ENCODE measurements around the gene LYPLAL1. TPM values are rescaled to one million over a fixed set of nuclear protein-coding genes. Genes with fewer than 3 reads are reported as not detected.

The LYPLAL1 gene
- polyA plus RNA-seq, 1 experiment: 30.1 TPM

DNA sequence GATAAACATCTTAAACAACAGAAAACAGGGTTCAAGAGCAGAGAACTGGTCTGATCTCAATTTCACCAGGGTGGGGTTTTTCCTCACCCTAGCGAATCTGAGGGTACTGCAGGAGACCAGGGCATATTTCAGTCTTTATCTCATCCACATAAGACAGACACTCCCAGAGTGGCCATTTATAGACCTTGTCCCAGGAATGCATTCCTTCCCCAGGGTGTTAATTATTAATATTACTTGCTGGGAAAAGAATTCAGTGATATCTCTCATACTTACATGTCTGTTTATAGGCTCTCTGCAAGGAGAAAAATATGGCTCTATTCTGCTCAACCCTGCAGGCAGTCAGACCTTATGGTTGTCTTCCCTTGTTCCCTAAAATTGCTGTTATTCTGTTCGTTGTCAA is 84.1 kb downstream of the LYPLAL1 start:
- Histone ChIP-seq H3K27me3 (ENCODE audit: control insufficient read depth, insufficient read depth, low read length) (no peaks in the 10 kb centered on the region), H3K9me3 (ENCODE audit: control insufficient read depth, insufficient read depth, low read length) (no peaks in the 10 kb centered on the region), H3K27ac (ENCODE audit: low read depth, low read length) (no peak overlapping the region), H3K4me3 (ENCODE audit: low read depth, low read length) (no peak overlapping the region)
- DNase-seq (ENCODE audit: low read depth, low spot score): no peak
- CTCF ChIA-PET: no interaction called here
- TF ChIP-seq, protein P1, sequence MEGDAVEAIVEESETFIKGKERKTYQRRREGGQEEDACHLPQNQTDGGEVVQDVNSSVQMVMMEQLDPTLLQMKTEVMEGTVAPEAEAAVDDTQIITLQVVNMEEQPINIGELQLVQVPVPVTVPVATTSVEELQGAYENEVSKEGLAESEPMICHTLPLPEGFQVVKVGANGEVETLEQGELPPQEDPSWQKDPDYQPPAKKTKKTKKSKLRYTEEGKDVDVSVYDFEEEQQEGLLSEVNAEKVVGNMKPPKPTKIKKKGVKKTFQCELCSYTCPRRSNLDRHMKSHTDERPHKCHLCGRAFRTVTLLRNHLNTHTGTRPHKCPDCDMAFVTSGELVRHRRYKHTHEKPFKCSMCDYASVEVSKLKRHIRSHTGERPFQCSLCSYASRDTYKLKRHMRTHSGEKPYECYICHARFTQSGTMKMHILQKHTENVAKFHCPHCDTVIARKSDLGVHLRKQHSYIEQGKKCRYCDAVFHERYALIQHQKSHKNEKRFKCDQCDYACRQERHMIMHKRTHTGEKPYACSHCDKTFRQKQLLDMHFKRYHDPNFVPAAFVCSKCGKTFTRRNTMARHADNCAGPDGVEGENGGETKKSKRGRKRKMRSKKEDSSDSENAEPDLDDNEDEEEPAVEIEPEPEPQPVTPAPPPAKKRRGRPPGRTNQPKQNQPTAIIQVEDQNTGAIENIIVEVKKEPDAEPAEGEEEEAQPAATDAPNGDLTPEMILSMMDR (IDR thresholded peaks at IDR 0.05; ENCODE audit: low read depth, low read length): no peak
- POLR2A ChIA-PET: no interaction called here

DNA sequence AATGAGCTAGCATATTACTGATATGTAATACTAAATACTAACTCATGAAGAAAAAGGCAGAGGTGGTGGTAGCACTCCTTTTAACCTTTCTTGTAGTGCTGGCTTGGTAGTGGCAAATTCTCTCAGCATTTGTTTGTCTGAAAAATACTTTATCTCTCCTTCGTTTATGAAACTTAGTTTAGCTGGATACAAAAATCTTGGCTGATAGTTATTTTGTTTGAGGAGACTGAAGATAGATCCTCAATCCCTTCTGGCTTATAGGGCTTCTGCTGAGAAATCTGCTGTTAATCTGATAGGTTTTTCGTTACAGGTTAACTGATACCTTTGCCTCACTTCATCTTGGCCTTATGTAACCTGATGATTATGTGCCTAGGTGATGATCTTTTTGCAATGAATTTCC is 87.8 kb downstream of the LYPLAL1 start:
- TF ChIP-seq, protein P1 (IDR thresholded peaks at IDR 0.05; ENCODE audit: low read depth, low read length): no peak
- Histone ChIP-seq H3K27me3 (ENCODE audit: control insufficient read depth, insufficient read depth, low read length) (no peaks in the 10 kb centered on the region), H3K27ac (ENCODE audit: low read depth, low read length) (no peak overlapping the region), H3K9me3 (ENCODE audit: control insufficient read depth, insufficient read depth, low read length) (no peaks in the 10 kb centered on the region), H3K4me3 (ENCODE audit: low read depth, low read length) (no peak overlapping the region)
- ChIA-PET CTCF (interaction anchor here (1.5 kb wide), 1 partner anchor 124 kb away, joined by 3 read pairs; no protein-coding TSS in a partner anchor), POLR2A (no interaction called here)
- DNase-seq (ENCODE audit: low read depth, low spot score): no peak
